Measurements from ENCODE around the gene ALPP. TPM values are rescaled to one million over a fixed set of nuclear protein-coding genes. Genes with fewer than 3 reads are reported as not detected.

ALPP gene
- total and polyA plus RNA-seq, 2 donors (not counting 3 experiments of a cell fraction or from before 2014, with no cell fraction given): not detected

GRCh38 chr2:232412986-232413385 lies 34.4 kb downstream of the ALPP start:
- Histone ChIP-seq H3K9me1 (replicated peaks; ENCODE audit: control insufficient read depth, extremely low read depth, insufficient read depth, low read length) (no peaks in the 10 kb centered on the region), H3K4me1 (ENCODE audit: control insufficient read depth, extremely low read depth, insufficient read depth, low read length) (no peaks in the 10 kb centered on the region), H3K36me3 (ENCODE audit: control insufficient read depth in 2 of 2, extremely low read depth in 1 of 2, insufficient read depth in 2 of 2, low read length in 2 of 2) (no peaks in the 10 kb centered on the region), H3K27me3 (ENCODE audit: control insufficient read depth in 2 of 2, insufficient read depth in 2 of 2, low read length in 2 of 2) (peaks cover 16 to 26% of the 10 kb centered on the region in 2 experiments), H2AFZ (ENCODE audit: low read depth, low read length) (no peak overlapping the region), H3K27ac (ENCODE audit: insufficient read depth, low read depth, low read length) (no peak overlapping the region), H3K4me2 (ENCODE audit: insufficient read depth, low read length) (no peak overlapping the region), H3K79me2 (ENCODE audit: control insufficient read depth, insufficient read depth, low read length) (no peaks in the 10 kb centered on the region), H3K9me3 (replicated peaks; ENCODE audit: control insufficient read depth, insufficient read depth, low read length) (no peaks in the 10 kb centered on the region), H3K9ac (replicated peaks; ENCODE audit: extremely low read depth, insufficient read depth, low read length) (no peak overlapping the region), H3K4me3 (replicated peaks in 1 of 3; ENCODE audit: insufficient read depth in 1 of 3, low read depth in 1 of 3, low read length in 3 of 3) (no peak overlapping the region), H4K20me1 (replicated peaks; ENCODE audit: control insufficient read depth, extremely low read depth, insufficient read depth, low read length) (no peaks in the 10 kb centered on the region)
- FAIRE-seq (no peak), DNase-seq (ENCODE audit: low read depth, low spot score) (no peak)
- dilution Hi-C loops (cut with MboI; ENCODE audit: extremely low pct_ligation_motif_present, low sequenced_read_pairs) (no loop called here), intact Hi-C loops (cut with micrococcal nuclease) (no loop called here)
- ChIA-PET CTCF (interaction anchor here (1.0 to 1.5 kb wide), 5 partner anchors 15 to 512 kb away, joined by 3 to 4 read pairs (median 3); no protein-coding TSS in a partner anchor), POLR2A (no interaction called here)
- no TSS peak for BruUV-seq (replicated peaks)
- TF ChIP-seq MYC (IDR thresholded peaks at IDR 0.05; ENCODE audit: low read depth, low read length) (no peak), GATA2 (IDR thresholded peaks at IDR 0.05; ENCODE audit: insufficient read depth, insufficient read length, low read depth, low read length) (no peak), JUN (IDR thresholded peaks at IDR 0.05; ENCODE audit: borderline replicate concordance, insufficient read depth, insufficient read length, low read depth) (no peak)

- H3K27ac ChIP-seq (ENCODE audit: insufficient read depth, low read depth, low read length): no peak overlapping the region
- H2AFZ ChIP-seq (ENCODE audit: low read depth, low read length): no peak overlapping the region
- no peaks in the 10 kb centered on the region for H3K9me1 ChIP-seq (replicated peaks; ENCODE audit: control insufficient read depth, extremely low read depth, insufficient read depth, low read length)
- DNase-seq (ENCODE audit: low read depth, low spot score): no peak
- H3K9me3 ChIP-seq (replicated peaks; ENCODE audit: control insufficient read depth, insufficient read depth, low read length): no peaks in the 10 kb centered on the region
- no TSS peak for BruUV-seq (replicated peaks)
- dilution Hi-C loops (cut with MboI; ENCODE audit: extremely low pct_ligation_motif_present, low sequenced_read_pairs) (no loop called here), intact Hi-C loops (cut with micrococcal nuclease) (no loop called here)
- no peak overlapping the region for H3K4me2 ChIP-seq (ENCODE audit: insufficient read depth, low read length)
- POLR2A ChIA-PET: no interaction called here
- no peaks in the 10 kb centered on the region for H3K4me1 ChIP-seq (ENCODE audit: control insufficient read depth, extremely low read depth, insufficient read depth, low read length)
- FAIRE-seq: no peak
- peaks cover 30 to 48% of the 10 kb centered on the region in 2 experiments for H3K27me3 ChIP-seq (ENCODE audit: control insufficient read depth in 2 of 2, insufficient read depth in 2 of 2, low read length in 2 of 2)
- H3K9ac ChIP-seq (replicated peaks; ENCODE audit: extremely low read depth, insufficient read depth, low read length): no peak overlapping the region
- H3K36me3 ChIP-seq (ENCODE audit: control insufficient read depth in 2 of 2, extremely low read depth in 1 of 2, insufficient read depth in 2 of 2, low read length in 2 of 2): no peaks in the 10 kb centered on the region
- TF ChIP-seq CTCF (IDR thresholded peaks at IDR 0.05; ENCODE audit: extremely low read depth in 1 of 2, insufficient read depth in 1 of 2, low read depth in 1 of 2, low read length in 2 of 2): no peak
- no peak for TF ChIP-seq MYC (IDR thresholded peaks at IDR 0.05; ENCODE audit: low read depth, low read length)
- TF ChIP-seq GATA2 (IDR thresholded peaks at IDR 0.05; ENCODE audit: insufficient read depth, insufficient read length, low read depth, low read length): no peak
- TF ChIP-seq POLR2A (IDR thresholded peaks at IDR 0.05; ENCODE audit: low read depth, low read length): no peak
- no peak for TF ChIP-seq EZH2 (IDR thresholded peaks at IDR 0.05; ENCODE audit: borderline replicate concordance, low read depth, low read length, severe bottlenecking)
- no peak for TF ChIP-seq POLR2AphosphoS5 (IDR thresholded peaks at IDR 0.05; ENCODE audit: insufficient read depth, low read depth, low read length)
- no peak for TF ChIP-seq JUN (IDR thresholded peaks at IDR 0.05; ENCODE audit: borderline replicate concordance, insufficient read depth, insufficient read length, low read depth)
- no peak for TF ChIP-seq MAX (IDR thresholded peaks at IDR 0.05; ENCODE audit: insufficient read depth, insufficient read length)
- TF ChIP-seq FOS (IDR thresholded peaks at IDR 0.05; ENCODE audit: borderline replicate concordance, insufficient read depth, low read length): no peak
- CTCF ChIA-PET: no interaction called here
- no peak overlapping the region for H3K4me3 ChIP-seq (replicated peaks in 1 of 3; ENCODE audit: insufficient read depth in 1 of 3, low read depth in 1 of 3, low read length in 3 of 3)
- H4K20me1 ChIP-seq (replicated peaks; ENCODE audit: control insufficient read depth, extremely low read depth, insufficient read depth, low read length): no peaks in the 10 kb centered on the region
- no peaks in the 10 kb centered on the region for H3K79me2 ChIP-seq (ENCODE audit: control insufficient read depth, insufficient read depth, low read length)
These were observed 36.7 kb downstream of the ALPP start for GRCh38 chr2:232415138-232415690.
